Colonic mucosa (tissue), 4 donors: ENCODE measurements around the gene CDHR2. TPM values are rescaled to one million over a fixed set of nuclear protein-coding genes. Genes with fewer than 3 reads are reported as not detected.

Experiments
- DNase-seq: peaks from one replicate; pipeline ENCODE4 v3.0.0-alpha.2; 2020
- H3K27ac ChIP-seq: fragments of 200-600 bp; one replicate; pipeline ENCODE4 v1.8.0; 2021
- H3K27me3 ChIP-seq: fragments of 200-600 bp; one replicate; pipeline ENCODE4 v1.8.0; 2021
- H3K36me3 ChIP-seq: fragments of 200-600 bp; one replicate; pipeline ENCODE4 v1.8.0; 2021
- H3K4me1 ChIP-seq: fragments of 200-600 bp; one replicate; pipeline ENCODE4 v1.8.0; 2021; ENCODE audit warnings: mild to moderate bottlenecking
- H3K4me3 ChIP-seq: fragments of 200-600 bp; one replicate; pipeline ENCODE4 v1.8.0; 2021
- H3K9ac ChIP-seq, 2 donors: one replicate each; pipeline ENCODE4 v1.7.0; 2013; ENCODE audit warnings: control low read depth in 2 of 2, low read depth in 2 of 2, low read length in 2 of 2
- H3K9me3 ChIP-seq: fragments of 200-600 bp; one replicate; pipeline ENCODE4 v1.8.0; 2021
- intact Hi-C: fragments of 100-400 bp; cut with DNase I; formaldehyde crosslinking; loops from one replicate; pipeline ENCODE4 v1.14.1; 2022
- total RNA-seq, 2 donors: library from RNA; stranded (reverse); fragmentation: NEBNext Ultra II Directional in 1 of 2; extraction: Animal tissue kit (Norgen Biotek cat#: 25700) in 1 of 2; gene quantifications; one replicate each; pipeline ENCODE4 v1.2.1, GENCODE V29; 2021
- TF ChIP-seq, protein P1 (sequence below): fragments of 200-600 bp; IDR thresholded peaks from one replicate; pipeline ENCODE4 v1.8.0; 2022; ENCODE audit warnings: antibody characterized with exemption, mild to moderate bottlenecking
- donor health status: healthy.
- donor health status: DM: no; HTN: no; CAD: no.
- donor health status: DM: no; HTN: no; CAD: no.

Gene CDHR2
- total RNA-seq, 2 donors from 2014 or later: 42.8 to 60.2 TPM

DNA sequence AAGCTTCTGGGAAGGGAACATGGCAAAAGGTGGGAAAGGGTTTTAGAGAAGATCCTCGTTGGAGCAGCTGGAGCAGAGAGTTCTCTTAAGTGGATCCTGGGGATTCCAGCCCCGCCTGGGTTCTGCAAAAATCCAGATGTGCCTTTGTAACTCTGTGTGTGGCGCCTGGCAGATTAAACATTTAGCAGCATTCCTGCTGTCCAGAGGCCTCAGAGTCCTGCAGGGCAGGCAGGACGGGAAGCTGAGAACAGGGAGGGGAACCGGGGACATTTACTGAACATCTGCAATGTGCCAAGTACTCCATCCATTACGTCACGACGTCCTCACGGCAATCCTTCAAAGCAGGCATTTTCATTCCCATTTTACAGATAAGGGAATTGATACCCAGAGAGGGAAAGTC, 87.3 kb downstream of the CDHR2 start:
- intact Hi-C loops: no loop called here
- H3K36me3 ChIP-seq: no peaks in the 10 kb centered on the region
- DNase-seq: no peak
- H3K27me3 ChIP-seq: peaks cover 9% of the 10 kb centered on the region
- H3K4me3 ChIP-seq: no peak overlapping the region
- TF ChIP-seq, protein P1, sequence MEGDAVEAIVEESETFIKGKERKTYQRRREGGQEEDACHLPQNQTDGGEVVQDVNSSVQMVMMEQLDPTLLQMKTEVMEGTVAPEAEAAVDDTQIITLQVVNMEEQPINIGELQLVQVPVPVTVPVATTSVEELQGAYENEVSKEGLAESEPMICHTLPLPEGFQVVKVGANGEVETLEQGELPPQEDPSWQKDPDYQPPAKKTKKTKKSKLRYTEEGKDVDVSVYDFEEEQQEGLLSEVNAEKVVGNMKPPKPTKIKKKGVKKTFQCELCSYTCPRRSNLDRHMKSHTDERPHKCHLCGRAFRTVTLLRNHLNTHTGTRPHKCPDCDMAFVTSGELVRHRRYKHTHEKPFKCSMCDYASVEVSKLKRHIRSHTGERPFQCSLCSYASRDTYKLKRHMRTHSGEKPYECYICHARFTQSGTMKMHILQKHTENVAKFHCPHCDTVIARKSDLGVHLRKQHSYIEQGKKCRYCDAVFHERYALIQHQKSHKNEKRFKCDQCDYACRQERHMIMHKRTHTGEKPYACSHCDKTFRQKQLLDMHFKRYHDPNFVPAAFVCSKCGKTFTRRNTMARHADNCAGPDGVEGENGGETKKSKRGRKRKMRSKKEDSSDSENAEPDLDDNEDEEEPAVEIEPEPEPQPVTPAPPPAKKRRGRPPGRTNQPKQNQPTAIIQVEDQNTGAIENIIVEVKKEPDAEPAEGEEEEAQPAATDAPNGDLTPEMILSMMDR: no peak
- no peak overlapping the region for H3K9ac ChIP-seq
- H3K4me1 ChIP-seq: no peaks in the 10 kb centered on the region
- H3K9me3 ChIP-seq: no peaks in the 10 kb centered on the region
- H3K27ac ChIP-seq: no peak overlapping the region

DNA sequence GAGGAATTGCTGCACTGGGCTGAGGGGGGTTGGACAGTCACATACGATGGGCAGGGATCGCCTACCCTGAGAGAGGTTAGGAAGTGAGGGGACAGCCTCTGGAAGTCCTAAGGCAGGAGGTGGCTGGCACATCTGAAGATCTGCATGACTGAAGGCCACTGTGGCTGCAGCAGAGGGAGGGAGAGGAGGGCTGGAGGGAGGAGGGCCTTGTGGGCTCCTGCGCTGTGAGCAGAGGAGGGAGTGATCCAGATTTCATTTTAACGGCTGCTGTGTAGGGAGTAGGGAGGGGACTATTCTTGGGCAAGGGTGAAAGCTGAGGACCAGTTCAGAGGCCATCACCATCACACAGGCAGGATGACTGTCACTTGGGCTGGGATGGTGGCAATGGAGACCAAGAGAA, 88.4 kb downstream of the CDHR2 start:
- H3K4me3 ChIP-seq: no peak overlapping the region
- no peaks in the 10 kb centered on the region for H3K4me1 ChIP-seq
- DNase-seq: no peak
- no peaks in the 10 kb centered on the region for H3K9me3 ChIP-seq
- no peaks in the 10 kb centered on the region for H3K36me3 ChIP-seq
- no peaks in the 10 kb centered on the region for H3K27me3 ChIP-seq
- TF ChIP-seq, protein P1: no peak
- H3K27ac ChIP-seq: no peak overlapping the region
- H3K9ac ChIP-seq: no peak overlapping the region
- intact Hi-C loops: no loop called here

DNA sequence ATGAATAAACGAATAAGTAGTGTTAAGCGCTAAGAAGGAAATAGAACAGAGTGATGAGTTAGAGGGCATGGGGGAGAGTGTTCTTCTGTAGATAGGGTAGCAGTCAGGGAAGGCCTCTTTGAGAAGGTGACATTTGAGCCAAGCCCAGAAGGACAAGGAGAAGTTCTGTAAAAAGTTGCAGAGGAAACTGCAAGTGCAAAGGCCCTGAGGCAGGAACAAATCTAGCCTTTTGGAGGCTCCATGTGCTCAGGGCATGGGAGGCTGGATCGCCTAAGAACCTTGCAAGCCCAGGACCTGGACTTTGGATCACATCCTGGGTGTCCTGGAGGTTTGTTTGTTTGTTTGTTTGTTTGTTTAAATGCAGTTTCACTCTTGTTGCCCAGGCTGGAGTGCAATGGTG, 89.3 kb downstream of the CDHR2 start:
- H3K9me3 ChIP-seq: no peaks in the 10 kb centered on the region
- TF ChIP-seq, protein P1: no peak
- intact Hi-C loops: no loop called here
- no peak overlapping the region for H3K9ac ChIP-seq
- DNase-seq: no peak
- H3K4me3 ChIP-seq: no peak overlapping the region
- H3K27ac ChIP-seq: no peak overlapping the region
- H3K36me3 ChIP-seq: no peaks in the 10 kb centered on the region
- H3K4me1 ChIP-seq: no peaks in the 10 kb centered on the region
- H3K27me3 ChIP-seq: no peaks in the 10 kb centered on the region

DNA sequence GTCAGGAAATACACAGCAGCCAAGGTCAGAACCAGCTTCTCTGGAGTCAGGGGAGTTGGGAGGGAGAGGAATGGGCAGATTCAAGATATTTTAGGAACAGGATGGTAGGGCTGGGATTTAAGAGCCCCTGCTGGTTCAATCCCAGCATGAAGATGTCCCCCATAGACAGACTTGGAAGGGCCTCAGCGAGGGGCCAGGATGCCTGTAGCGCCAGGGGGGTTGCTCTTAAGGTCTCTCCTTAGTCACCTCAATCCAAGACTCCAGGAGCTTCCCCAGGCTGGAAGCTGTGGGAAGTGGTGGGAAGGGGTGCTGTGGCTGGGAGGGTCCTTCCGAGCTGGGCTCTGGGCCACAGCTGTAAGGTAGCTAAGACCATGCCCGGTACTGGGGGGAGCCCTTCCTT, 90.1 kb downstream of the CDHR2 start:
- intact Hi-C loops: no loop called here
- Histone ChIP-seq H3K27me3 (no peaks in the 10 kb centered on the region), H3K36me3 (no peaks in the 10 kb centered on the region), H3K27ac (no peak overlapping the region), H3K4me1 (no peaks in the 10 kb centered on the region), H3K9me3 (no peaks in the 10 kb centered on the region), H3K4me3 (no peak overlapping the region), H3K9ac (no peak overlapping the region)
- TF ChIP-seq, protein P1: no peak
- no peak for DNase-seq

DNA sequence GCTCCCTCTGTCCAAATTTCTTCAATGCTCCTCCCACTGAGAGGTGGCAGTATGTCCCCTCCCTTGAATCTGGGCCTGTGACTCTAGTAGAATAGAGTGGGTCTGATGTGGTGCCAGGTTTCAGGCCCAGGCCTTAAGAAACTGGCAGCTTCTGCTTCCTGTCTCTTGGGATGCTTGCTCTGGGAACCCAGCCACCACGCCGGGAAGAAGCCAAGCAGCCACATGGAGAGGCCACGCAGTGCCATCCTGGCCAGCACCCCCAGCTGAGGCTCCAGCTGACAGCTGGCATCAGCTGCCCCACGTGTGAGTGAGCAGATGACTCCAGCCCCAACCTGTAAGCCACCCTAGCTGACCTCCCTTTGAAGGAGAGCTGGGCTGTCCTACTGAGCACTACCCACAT, 90.8 kb downstream of the CDHR2 start:
- TF ChIP-seq, protein P1: no peak
- no peak for DNase-seq
- Histone ChIP-seq H3K9me3 (no peaks in the 10 kb centered on the region), H3K27ac (no peak overlapping the region), H3K36me3 (no peaks in the 10 kb centered on the region), H3K4me1 (no peaks in the 10 kb centered on the region), H3K9ac (no peak overlapping the region), H3K4me3 (no peak overlapping the region), H3K27me3 (no peaks in the 10 kb centered on the region)
- intact Hi-C loops: no loop called here

DNA sequence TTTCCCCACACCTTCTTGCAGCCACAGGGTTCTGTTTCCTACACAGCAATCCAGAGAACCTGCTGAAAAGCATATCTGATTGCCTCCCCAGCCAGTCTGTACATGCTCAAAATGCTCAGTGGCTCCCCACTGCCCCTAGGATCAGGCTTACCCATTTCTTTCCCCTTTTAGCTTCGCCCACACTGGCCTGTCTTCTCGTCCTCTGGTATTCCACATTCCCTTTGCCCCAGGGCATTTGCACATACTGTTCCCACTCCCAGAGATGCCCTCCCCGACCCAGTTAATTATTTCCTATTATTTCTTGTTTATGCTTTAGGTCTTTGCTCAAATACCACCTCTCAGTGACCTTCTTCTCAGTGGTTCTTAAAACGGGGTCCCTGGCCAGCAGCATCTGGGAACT, 91.5 kb downstream of the CDHR2 start:
- H3K36me3 ChIP-seq: no peaks in the 10 kb centered on the region
- no peak overlapping the region for H3K27ac ChIP-seq
- H3K4me1 ChIP-seq: no peaks in the 10 kb centered on the region
- no peak overlapping the region for H3K9ac ChIP-seq
- H3K9me3 ChIP-seq: no peaks in the 10 kb centered on the region
- H3K27me3 ChIP-seq: no peaks in the 10 kb centered on the region
- intact Hi-C loops: no loop called here
- TF ChIP-seq, protein P1: no peak
- no peak for DNase-seq
- no peak overlapping the region for H3K4me3 ChIP-seq
